Vagina (tissue), 2 donors: ENCODE results near the gene SRP19. TPM values are rescaled to one million over a fixed set of nuclear protein-coding genes. Genes with fewer than 3 reads are reported as not detected.

Experiments
- DNase-seq, 2 donors: peaks; one replicate each; pipeline ENCODE4 v3.0.0-alpha.2; 2017; ENCODE audit errors: extremely low spot score in 2 of 2
- H3K27ac ChIP-seq: fragments of 200-600 bp; sonication (generic); one replicate; pipeline ENCODE4 v1.5.1; 2019
- H3K27me3 ChIP-seq: fragments of 200-600 bp; sonication (generic); one replicate; pipeline ENCODE4 v1.5.1; 2019
- H3K36me3 ChIP-seq, 2 donors: fragments of 200-600 bp; sonication (generic); one replicate each; pipeline ENCODE4 v1.5.1; 2017 to 2019
- H3K4me1 ChIP-seq: fragments of 200-600 bp; sonication (generic); one replicate; pipeline ENCODE4 v1.5.1; 2019
- H3K4me3 ChIP-seq, 2 donors: fragments of 200-600 bp; sonication (generic); 1 replicate in 1 of 2; 2 replicates in 1 of 2; pipeline ENCODE4 v1.5.1; 2016 to 2019
- H3K9me3 ChIP-seq: fragments of 200-600 bp; sonication (generic); one replicate; pipeline ENCODE4 v1.5.1; 2019
- CTCF ChIP-seq, 3 experiments: fragments of 450-650 bp in 2 of 3; fragments of 200-600 bp in 1 of 3; sonication (generic) in 1 of 3; IDR thresholded peaks; one replicate each; pipeline ENCODE4 v1.5.1; 2017 to 2019; ENCODE audit warnings: antibody characterized with exemption in 3 of 3, mild to moderate bottlenecking in 2 of 3, moderate library complexity in 2 of 3
- POLR2A ChIP-seq, 2 donors: fragments of 450-650 bp; IDR thresholded peaks; one replicate each; pipeline ENCODE4 v1.6.1; 2017; ENCODE audit warnings: antibody characterized with exemption in 2 of 2, mild to moderate bottlenecking in 2 of 2, moderate library complexity in 2 of 2
- POLR2AphosphoS5 ChIP-seq, 2 donors: sonication (generic); formaldehyde crosslinking; IDR thresholded peaks; one replicate each; pipeline ENCODE4 v1.9.0; 2017; ENCODE audit warnings: antibody characterized with exemption in 2 of 2, mild to moderate bottlenecking in 2 of 2, low read depth in 1 of 2; ENCODE audit not compliant: insufficient read depth in 1 of 2
- intact Hi-C: fragments of 100-400 bp; cut with DNase I; formaldehyde crosslinking; loops from one replicate; pipeline ENCODE4 v1.15.1; 2023
- total RNA-seq: library from RNA; depleted of rRNA; stranded (reverse); fragments of >200 nt; gene quantifications from one replicate; pipeline ENCODE4 v1.2.3, GENCODE V29; 2016

Gene SRP19
- total RNA-seq, 1 donor from 2014 or later = 30.9 TPM

- Histone ChIP-seq H3K4me1 (no peaks in the 10 kb centered on the region), H3K27ac (no peak overlapping the region), H3K9me3 (no peaks in the 10 kb centered on the region), H3K36me3 (peaks cover 0 to 15% of the 10 kb centered on the region in 2 donors), H3K27me3 (no peaks in the 10 kb centered on the region), H3K4me3 (no peak overlapping the region)
- intact Hi-C loops = no loop called here
- DNase-seq = no peak
- TF ChIP-seq CTCF (IDR thresholded peaks at IDR 0.05) = no peak
- TF ChIP-seq POLR2AphosphoS5 (IDR thresholded peaks at IDR 0.05; ENCODE audit: insufficient read depth in 1 of 2, low read depth in 1 of 2) = no peak
- no peak for TF ChIP-seq POLR2A (IDR thresholded peaks at IDR 0.05)
Observed at GRCh38 chr5:112907166-112907631, 46.1 kb downstream of the SRP19 start.

- intact Hi-C loops = no loop called here
- no peak overlapping the region for H3K4me3 ChIP-seq
- H3K27ac ChIP-seq = no peak overlapping the region
- no peaks in the 10 kb centered on the region for H3K27me3 ChIP-seq
- peaks cover 6% of the 10 kb centered on the region for H3K4me1 ChIP-seq
- no peaks in the 10 kb centered on the region for H3K9me3 ChIP-seq
- DNase-seq = no peak
- H3K36me3 ChIP-seq = peaks cover 0 to 14% of the 10 kb centered on the region in 2 donors
- TF ChIP-seq POLR2AphosphoS5 (IDR thresholded peaks at IDR 0.05; ENCODE audit: insufficient read depth in 1 of 2, low read depth in 1 of 2) (no peak), CTCF (IDR thresholded peaks at IDR 0.05) (no peak), POLR2A (IDR thresholded peaks at IDR 0.05) (no peak)
Observed at GRCh38 chr5:112908854-112909253, 47.8 kb downstream of the SRP19 start.

GRCh38 chr5:112910529-112910928 lies 49.4 kb downstream of the SRP19 start:
- intact Hi-C loops = no loop called here
- no peaks in the 10 kb centered on the region for H3K27me3 ChIP-seq
- no peak overlapping the region for H3K27ac ChIP-seq
- H3K4me1 ChIP-seq = peaks cover 11% of the 10 kb centered on the region
- no peak overlapping the region for H3K4me3 ChIP-seq
- no peak for TF ChIP-seq CTCF (IDR thresholded peaks at IDR 0.05)
- no peak for TF ChIP-seq POLR2AphosphoS5 (IDR thresholded peaks at IDR 0.05; ENCODE audit: insufficient read depth in 1 of 2, low read depth in 1 of 2)
- no peak for TF ChIP-seq POLR2A (IDR thresholded peaks at IDR 0.05)
- no peaks in the 10 kb centered on the region for H3K9me3 ChIP-seq
- DNase-seq = no peak
- peaks cover 0 to 14% of the 10 kb centered on the region in 2 donors for H3K36me3 ChIP-seq

GRCh38 chr5:112914584-112914983 lies 53.5 kb downstream of the SRP19 start:
- Histone ChIP-seq H3K9me3 (no peaks in the 10 kb centered on the region), H3K27ac (no peak overlapping the region), H3K36me3 (peaks cover 0 to 18% of the 10 kb centered on the region in 2 donors), H3K27me3 (no peaks in the 10 kb centered on the region), H3K4me1 (peaks cover 51% of the 10 kb centered on the region), H3K4me3 (no peak overlapping the region)
- TF ChIP-seq CTCF (IDR thresholded peaks at IDR 0.05) (no peak), POLR2A (IDR thresholded peaks at IDR 0.05) (no peak), POLR2AphosphoS5 (IDR thresholded peaks at IDR 0.05; ENCODE audit: insufficient read depth in 1 of 2, low read depth in 1 of 2) (no peak)
- intact Hi-C loops = no loop called here
- no peak for DNase-seq

GRCh38 chr5:112915831-112916230 lies 54.7 kb downstream of the SRP19 start:
- no peak overlapping the region for H3K27ac ChIP-seq
- no peak for DNase-seq
- H3K36me3 ChIP-seq = peaks cover 0 to 8% of the 10 kb centered on the region in 2 donors
- H3K27me3 ChIP-seq = no peaks in the 10 kb centered on the region
- H3K9me3 ChIP-seq = no peaks in the 10 kb centered on the region
- peaks cover 64% of the 10 kb centered on the region for H3K4me1 ChIP-seq
- intact Hi-C loops = no loop called here
- H3K4me3 ChIP-seq = no peak overlapping the region
- TF ChIP-seq POLR2A (IDR thresholded peaks at IDR 0.05) (no peak), CTCF (IDR thresholded peaks at IDR 0.05) (no peak)
